ENCODE measurements around the gene AKR1C1.
"Not testable (repeated sequence)": the region's sequence is repeated elsewhere in the genome, so short reads cannot be mapped to it uniquely, and the experiment has no call there.

DNA sequence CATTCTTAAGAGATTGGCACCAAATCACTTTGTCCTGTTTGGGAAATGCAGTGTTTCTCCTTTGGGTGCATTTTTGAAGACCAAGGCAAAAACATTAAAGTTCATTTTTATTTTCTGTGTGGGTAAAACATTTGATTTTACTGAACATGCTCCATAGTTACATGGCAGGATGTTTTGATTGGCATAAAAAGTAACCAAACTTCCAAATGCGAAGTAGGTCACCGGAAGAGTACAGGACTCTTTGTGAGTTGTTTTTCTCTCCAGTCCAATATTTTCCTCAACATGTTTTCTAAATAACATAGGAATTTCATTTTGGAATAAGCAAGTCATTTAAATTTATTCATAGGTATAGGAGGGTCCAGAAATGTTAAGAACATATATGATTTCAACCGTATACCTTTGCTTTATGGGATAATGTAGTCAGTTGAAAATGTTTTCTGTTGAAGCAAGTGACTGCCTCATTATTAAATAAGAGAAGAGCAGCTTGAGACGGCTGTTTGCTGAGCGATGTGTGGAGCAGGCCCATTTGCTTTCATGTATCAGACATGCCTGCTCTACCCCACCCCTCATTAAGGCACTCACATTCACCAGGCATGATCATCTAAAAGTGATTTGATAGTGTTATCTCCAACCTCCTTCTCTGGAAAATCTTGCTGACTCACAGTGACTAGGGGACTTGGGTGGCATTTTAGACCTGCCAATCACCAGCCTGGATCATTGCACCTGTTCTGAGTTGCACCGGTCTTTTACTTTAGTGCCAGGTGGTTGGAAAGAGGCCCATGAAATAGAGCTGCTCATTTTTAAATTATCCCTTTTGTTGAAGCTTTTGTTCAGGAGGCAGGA lies 56.8 kb downstream of the AKR1C1 start:
- TF ChIP-seq, protein P1, sequence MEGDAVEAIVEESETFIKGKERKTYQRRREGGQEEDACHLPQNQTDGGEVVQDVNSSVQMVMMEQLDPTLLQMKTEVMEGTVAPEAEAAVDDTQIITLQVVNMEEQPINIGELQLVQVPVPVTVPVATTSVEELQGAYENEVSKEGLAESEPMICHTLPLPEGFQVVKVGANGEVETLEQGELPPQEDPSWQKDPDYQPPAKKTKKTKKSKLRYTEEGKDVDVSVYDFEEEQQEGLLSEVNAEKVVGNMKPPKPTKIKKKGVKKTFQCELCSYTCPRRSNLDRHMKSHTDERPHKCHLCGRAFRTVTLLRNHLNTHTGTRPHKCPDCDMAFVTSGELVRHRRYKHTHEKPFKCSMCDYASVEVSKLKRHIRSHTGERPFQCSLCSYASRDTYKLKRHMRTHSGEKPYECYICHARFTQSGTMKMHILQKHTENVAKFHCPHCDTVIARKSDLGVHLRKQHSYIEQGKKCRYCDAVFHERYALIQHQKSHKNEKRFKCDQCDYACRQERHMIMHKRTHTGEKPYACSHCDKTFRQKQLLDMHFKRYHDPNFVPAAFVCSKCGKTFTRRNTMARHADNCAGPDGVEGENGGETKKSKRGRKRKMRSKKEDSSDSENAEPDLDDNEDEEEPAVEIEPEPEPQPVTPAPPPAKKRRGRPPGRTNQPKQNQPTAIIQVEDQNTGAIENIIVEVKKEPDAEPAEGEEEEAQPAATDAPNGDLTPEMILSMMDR (IDR thresholded peaks at IDR 0.05; ENCODE audit: extremely low read depth in 1 of 2, insufficient read depth in 1 of 2, low read depth in 1 of 2, low read length in 2 of 2), result not testable (repeated sequence)
- not testable (repeated sequence) for TF ChIP-seq POLR2AphosphoS5 (IDR thresholded peaks at IDR 0.05; ENCODE audit: insufficient read depth, low read depth, low read length); MYC (IDR thresholded peaks at IDR 0.05; ENCODE audit: low read depth, low read length)
